Epithelial cell of prostate (primary cell): ENCODE results near the gene EPC2.
A peak's percentile ranks its signal among the peaks of the same experiment; 100 is the strongest.
"Not testable (repeated sequence)": the region's sequence is repeated elsewhere in the genome, so short reads cannot be mapped to it uniquely, and the experiment has no call there.

Experiments
- DNase-seq: peaks from one replicate; pipeline ENCODE4 v3.0.0-alpha.2; 2011; ENCODE audit warnings: low read depth, low spot score
- H3K27ac ChIP-seq: fragments of 450-650 bp; 2 replicates; pipeline ENCODE4 v1.5.1; 2017; ENCODE audit warnings: mild to moderate bottlenecking

Gene EPC2

GRCh38 chr2:148790172-148790571, 145.6 kb downstream of the EPC2 start:
- not testable (repeated sequence) for H3K27ac ChIP-seq, DNase-seq

- no peak overlapping the region for H3K27ac ChIP-seq
- peak; percentile 26 for DNase-seq
These were observed 150.0 kb downstream of the EPC2 start for GRCh38 chr2:148794558-148794957.

DNA sequence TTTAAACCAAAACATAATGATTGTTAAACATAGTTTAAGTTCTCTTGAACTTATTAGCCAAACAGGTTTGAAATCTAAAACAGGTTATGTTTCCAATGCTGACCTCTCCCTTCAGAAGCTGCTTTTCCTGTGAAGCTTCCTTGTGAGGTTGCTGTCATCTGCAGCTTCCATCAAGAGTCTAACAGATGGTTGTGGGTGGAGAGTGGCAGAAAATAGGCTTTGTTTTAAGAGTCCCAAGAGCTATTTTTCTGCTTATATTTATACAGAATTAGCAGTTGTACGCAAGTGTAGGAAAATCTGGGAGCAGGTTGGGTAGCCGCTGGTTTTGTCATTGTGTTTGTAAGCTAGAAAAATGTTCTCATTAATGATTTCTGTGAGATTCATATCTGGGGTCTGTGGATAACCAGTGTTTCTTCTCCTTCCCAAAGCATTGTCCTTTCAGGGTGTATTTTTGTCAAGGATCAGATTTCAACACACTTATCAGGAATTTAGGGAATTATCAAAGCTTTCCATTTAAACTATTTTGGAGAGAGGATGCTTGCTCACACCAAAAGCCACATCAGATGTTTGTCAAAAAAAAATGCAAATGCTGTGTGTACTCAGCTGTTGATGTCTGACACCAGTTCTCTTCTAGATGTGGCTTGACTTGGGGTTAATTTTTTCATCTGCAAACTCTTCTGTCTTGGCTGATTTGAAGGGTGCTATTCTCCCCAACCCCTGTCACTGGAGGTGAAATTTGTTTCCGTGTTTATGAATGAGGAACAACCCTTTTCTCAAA, 152.4 kb downstream of the EPC2 start:
- no peak overlapping the region for H3K27ac ChIP-seq
- no peak for DNase-seq

DNA sequence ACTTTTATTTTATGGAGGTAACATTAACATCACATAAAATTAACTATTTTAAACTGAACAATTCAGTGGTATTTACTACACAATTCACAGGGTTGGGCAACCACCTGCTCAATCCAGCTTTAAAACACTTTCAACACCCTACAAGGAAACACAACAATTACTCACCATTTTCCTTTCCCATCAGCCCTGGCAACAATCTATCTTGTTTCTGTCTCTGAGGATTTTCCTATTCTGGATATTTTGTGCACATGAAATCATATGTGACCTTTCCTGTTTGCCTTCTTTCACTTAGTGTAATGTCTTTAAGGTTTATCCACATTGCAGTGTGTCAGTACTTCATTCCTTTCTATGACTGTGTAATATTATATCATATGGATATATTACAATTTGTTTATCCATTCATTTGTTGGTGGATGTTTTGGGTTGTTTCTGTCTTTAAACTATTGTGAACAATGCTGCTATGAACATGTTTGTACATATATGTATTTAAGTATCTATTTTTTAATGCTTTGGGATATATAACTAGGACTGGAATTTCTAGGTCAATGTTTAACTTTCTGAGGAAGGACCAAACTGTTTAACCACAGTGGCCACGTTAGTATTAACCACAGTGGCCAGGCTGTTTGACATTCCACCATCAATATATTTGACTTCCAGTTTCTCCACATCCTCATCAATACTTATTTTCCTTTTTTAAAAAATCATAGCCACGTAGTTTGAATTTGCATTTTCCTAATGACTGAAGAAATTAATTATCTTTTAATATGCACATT, 158.1 kb downstream of the EPC2 start:
- DNase-seq = no peak
- no peak overlapping the region for H3K27ac ChIP-seq

DNA sequence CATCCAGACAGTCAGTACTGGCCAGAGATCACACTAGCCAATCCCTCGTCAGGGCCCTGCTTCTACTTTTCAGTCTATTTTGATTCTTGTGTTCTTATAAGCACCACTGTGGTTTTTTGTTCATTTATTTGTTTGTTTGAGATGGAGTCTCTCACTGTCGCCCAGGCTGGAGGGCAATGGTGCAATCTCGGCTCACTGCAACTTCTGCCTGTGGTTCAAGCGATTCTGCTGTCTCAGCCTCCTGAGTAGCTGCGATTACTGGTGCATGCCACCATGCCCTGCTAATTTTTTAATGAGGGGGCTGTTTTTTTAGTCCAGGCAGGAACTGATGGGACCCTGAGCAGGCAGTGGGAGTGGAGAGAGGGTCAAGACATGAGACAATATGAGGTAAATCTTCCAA, 165.5 kb downstream of the EPC2 start:
- H3K27ac ChIP-seq = no peak overlapping the region
- DNase-seq = no peak

GRCh38 chr2:148812306-148812705, 167.8 kb downstream of the EPC2 start:
- H3K27ac ChIP-seq = no peak overlapping the region
- DNase-seq = no peak

GRCh38 chr2:148813603-148814065, 169.1 kb downstream of the EPC2 start:
- DNase-seq = no peak
- H3K27ac ChIP-seq = no peak overlapping the region

GRCh38 chr2:148814143-148814859, 169.8 kb downstream of the EPC2 start:
- no peak overlapping the region for H3K27ac ChIP-seq
- DNase-seq = no peak

DNA sequence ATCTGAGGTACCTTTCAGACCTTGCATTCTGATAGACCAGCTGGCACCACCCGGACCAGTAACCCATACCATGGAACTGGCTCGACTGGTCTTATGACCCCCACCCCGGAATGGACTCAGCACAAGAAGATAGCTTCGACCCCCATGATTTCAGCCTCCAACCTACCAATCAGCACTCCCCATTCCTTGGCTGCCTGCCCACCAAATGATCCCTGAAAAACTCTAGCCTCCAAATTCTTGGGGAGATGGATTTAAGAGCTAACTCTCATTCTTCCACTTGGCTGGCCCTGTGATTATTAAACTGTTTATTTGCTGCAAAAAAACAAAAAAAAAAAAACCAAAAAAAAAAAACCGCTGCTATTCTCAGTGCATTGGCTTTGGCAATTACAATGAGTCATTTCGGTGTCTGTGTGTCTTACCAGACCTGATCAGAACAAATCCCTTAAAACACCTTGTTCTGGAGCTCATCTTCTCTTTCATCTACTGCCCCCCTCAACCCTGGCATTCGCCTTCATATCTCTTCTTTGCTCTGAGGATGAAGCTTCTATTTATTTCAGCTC, 170.4 kb downstream of the EPC2 start:
- DNase-seq = no peak
- no peak overlapping the region for H3K27ac ChIP-seq

GRCh38 chr2:148816176-148816575, 171.6 kb downstream of the EPC2 start:
- no peak overlapping the region for H3K27ac ChIP-seq
- DNase-seq = no peak

- no peak for DNase-seq
- H3K27ac ChIP-seq = no peak overlapping the region
These were observed 172.7 kb downstream of the EPC2 start for GRCh38 chr2:148817210-148817708.

GRCh38 chr2:148819019-148819585, 174.6 kb downstream of the EPC2 start:
- DNase-seq = no peak

GRCh38 chr2:148824190-148824589, 179.6 kb downstream of the EPC2 start:
- DNase-seq = no peak
- H3K27ac ChIP-seq = no peak overlapping the region

More at GRCh38 chr2:148819019-148819585, 174.6 kb downstream of the EPC2 start:
- H3K27ac ChIP-seq = no peak overlapping the region

DNA sequence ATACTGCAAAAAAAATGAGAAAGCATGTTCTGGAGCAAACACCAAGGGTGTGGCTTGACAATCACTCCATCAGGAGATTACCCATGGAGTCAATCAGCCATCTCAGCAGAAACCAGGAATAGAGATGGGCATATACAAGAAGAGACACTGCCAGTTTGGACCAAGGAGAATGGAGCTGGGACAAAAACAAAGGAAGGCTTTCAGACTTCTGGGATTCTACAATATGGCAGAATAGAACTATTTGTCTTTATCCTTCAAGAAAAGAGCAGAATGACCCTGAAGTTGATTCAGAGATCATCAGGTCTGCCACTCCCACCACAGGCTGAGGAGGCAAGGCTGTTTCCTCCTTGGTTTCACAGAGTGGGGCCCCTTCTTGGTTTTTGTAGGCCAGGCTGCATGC, 182.2 kb downstream of the EPC2 start:
- DNase-seq = no peak
- H3K27ac ChIP-seq = no peak overlapping the region

DNA sequence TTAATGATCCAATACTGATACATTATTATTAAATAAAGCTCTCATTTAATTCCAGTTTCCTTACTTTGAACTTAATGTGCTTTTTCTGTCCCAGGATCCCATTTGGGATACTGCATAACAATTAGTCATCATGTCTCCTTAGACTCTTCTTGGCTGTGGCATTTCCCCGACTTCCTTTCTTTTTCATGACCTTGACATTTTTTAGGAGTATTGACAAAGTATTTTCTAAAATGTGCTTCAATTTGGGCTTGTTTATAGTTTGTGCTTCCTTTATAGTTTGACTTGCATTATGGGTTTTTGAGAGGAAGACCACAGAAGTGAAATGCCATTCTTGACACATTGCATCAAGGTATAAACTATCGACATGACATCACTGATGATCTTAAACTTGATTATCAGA, 184.4 kb downstream of the EPC2 start:
- no peak for DNase-seq
- H3K27ac ChIP-seq = no peak overlapping the region

- DNase-seq = no peak
- H3K27ac ChIP-seq = no peak overlapping the region
These were observed 185.1 kb downstream of the EPC2 start for GRCh38 chr2:148829618-148830017.

DNA sequence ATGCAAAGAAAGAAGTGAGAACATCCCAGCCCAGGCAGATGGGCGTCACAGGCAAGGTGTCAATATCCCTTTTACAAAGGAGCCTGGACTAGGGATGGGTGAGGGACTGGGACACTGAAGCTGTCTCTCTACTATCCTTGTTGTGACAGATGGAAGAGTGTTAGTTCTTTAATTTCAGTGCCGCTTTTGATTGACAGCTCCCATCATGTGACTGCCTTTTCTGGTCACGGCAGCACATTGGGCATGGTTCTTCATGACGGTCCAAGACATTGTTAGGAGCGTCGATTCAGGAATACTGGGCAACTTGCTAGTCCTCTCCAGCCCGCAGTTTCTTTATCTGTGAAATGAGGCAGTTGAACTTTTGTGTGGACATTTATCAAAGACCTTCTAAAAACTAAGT, 188.1 kb downstream of the EPC2 start:
- H3K27ac ChIP-seq = no peak overlapping the region
- no peak for DNase-seq
